ENCODE measurements around the gene PRX. TPM values are rescaled to one million over a fixed set of nuclear protein-coding genes. Genes with fewer than 3 reads are reported as not detected.

Gene PRX
- total RNA-seq, 1 experiment from 2014 or later, result 2.2 TPM

DNA sequence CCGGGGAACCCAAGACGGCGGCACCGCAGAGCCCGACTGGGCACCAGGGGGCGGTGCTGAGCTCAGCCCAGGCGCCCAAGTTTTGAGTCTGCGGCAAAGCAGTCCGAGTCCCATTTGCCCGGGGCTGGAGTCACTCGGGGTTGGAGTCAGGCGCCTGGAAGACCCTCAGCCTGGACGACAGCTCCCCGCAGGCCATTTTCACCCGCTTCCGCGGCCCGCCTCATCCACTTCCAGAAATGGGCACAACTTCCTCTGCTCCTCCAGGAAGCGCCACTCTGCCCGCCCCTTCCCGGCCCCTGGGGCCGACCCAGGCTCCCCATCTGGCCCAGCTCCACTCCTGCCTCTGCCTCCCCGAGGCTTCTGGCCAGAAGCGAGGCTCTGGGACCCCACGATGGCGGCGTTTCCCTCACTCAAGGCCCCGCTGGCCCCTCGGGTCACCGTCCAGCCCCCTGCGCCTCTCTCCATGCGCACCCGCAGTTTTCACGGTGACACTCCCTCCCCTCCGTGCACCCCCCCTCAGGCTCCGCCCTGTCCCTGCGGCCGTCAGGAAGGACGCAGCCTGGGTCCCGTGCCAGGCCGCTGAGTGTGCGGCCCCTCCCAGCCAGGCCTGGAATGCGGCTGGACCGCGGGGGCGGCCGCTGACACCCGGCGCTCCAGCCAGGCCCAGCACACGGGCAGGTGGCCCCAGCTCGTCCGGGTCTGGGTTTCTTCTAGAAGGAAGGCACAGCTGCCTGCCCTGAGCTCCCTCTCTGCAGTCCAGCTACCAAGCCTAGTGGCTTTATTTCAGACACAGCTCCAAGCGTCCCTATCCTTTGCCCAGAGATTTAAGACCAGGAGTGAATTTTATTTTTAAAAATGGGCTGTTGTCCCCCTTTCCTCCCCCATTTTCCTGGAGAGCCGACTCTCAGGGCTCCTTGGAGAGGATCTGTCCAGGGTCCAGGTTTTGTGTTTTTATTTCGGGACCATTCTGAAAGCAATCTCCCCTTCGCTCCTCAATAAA is 7.9 kb upstream of the PRX start:
- intact Hi-C loops (cut with micrococcal nuclease), result loop anchor here (2.0 to 5.0 kb wide), 2 partner anchors 22 to 74 kb away; partner anchors contain the start of genes C19orf47 and PLD3
- peak; percentile 93 for DNase-seq

GRCh38 chr19:40420451-40420765 is 7.2 kb upstream of the PRX start:
- no peaks in the 10 kb centered on the region for H3K9me3 ChIP-seq (ENCODE audit: low read length)
- no peaks in the 10 kb centered on the region for H4K20me1 ChIP-seq (ENCODE audit: low read length)
- ATAC-seq (no peak), DNase-seq (no peak)
- peak overlapping the region; percentile 75 for H3K9ac ChIP-seq (ENCODE audit: low read length)
- CTCF ChIA-PET, result interaction anchor here (0.6 to 1.5 kb wide), 10 partner anchors 17 to 501 kb away, joined by 3 to 11 read pairs (median 4); partner anchors contain the start of genes C19orf47, PLD3 and SERTAD3
- H3K27ac ChIP-seq (ENCODE audit: low read length), result peak overlapping the region; percentile 70
- POLR2A ChIA-PET (ENCODE audit: unreplicated experiment), result interaction anchor here (0.5 to 0.8 kb wide), 2 partner anchors 12 to 43 kb away, joined by 4 to 10 read pairs; no protein-coding TSS in a partner anchor
- H3K27me3 ChIP-seq (ENCODE audit: low read length), result no peaks in the 10 kb centered on the region
- peak overlapping the region; percentile 90 for H3K4me2 ChIP-seq (ENCODE audit: low read length)
- no TSS peak for BruUV-seq (replicated peaks)
- no peaks in the 10 kb centered on the region for H3K9me2 ChIP-seq (replicated peaks; ENCODE audit: low read length)
- peak overlapping the region; percentile 76 for H3K4me3 ChIP-seq (ENCODE audit: low read length)
- peaks cover 8% of the 10 kb centered on the region; the same call in 1 of the 2 replicates for H3K36me3 ChIP-seq (ENCODE audit: low read depth, low read length)
- no peak for TF ChIP-seq EZH2phosphoT487 (IDR thresholded peaks at IDR 0.05; ENCODE audit: borderline replicate concordance, low read length)
- no peak for TF ChIP-seq CTCF (conservative IDR thresholded peaks at IDR 0.05; ENCODE audit: low read depth, low read length)
- no peak for TF ChIP-seq EZH2 (IDR thresholded peaks at IDR 0.05; ENCODE audit: low read length, unreplicated experiment)
- intact Hi-C loops (cut with micrococcal nuclease), result loop anchor here (2.0 to 5.0 kb wide), 2 partner anchors 22 to 73 kb away; partner anchors contain the start of genes C19orf47 and PLD3
- H3F3A ChIP-seq (ENCODE audit: low read length, unreplicated experiment), result no peaks in the 10 kb centered on the region
- peaks cover 33% of the 10 kb centered on the region for H3K79me2 ChIP-seq (ENCODE audit: low read length)
- peak overlapping the region; percentile 79 for H2AFZ ChIP-seq (ENCODE audit: low read length)
- peaks cover 10% of the 10 kb centered on the region for H3K4me1 ChIP-seq (ENCODE audit: insufficient read depth, low read length)

More for the DNA sequence above, 7.9 kb upstream of the PRX start:
- Histone ChIP-seq H3K4me1 (ENCODE audit: insufficient read depth, low read length) (peaks cover 10% of the 10 kb centered on the region), H3K27ac (ENCODE audit: low read length) (peak overlapping the region; percentile 70), H2AFZ (ENCODE audit: low read length) (peak overlapping the region; percentile 79), H3K36me3 (ENCODE audit: low read depth, low read length) (peaks cover 8% of the 10 kb centered on the region; the same call in 1 of the 2 replicates), H3K27me3 (ENCODE audit: low read length) (no peaks in the 10 kb centered on the region), H3K79me2 (ENCODE audit: low read length) (peaks cover 33% of the 10 kb centered on the region), H3K9me3 (ENCODE audit: low read length) (no peaks in the 10 kb centered on the region), H3K4me3 (ENCODE audit: low read length) (peak overlapping the region; percentile 76), H3F3A (ENCODE audit: low read length, unreplicated experiment) (no peaks in the 10 kb centered on the region), H4K20me1 (ENCODE audit: low read length) (no peaks in the 10 kb centered on the region), H3K4me2 (ENCODE audit: low read length) (peak overlapping the region; percentile 90), H3K9me2 (replicated peaks; ENCODE audit: low read length) (no peaks in the 10 kb centered on the region), H3K9ac (ENCODE audit: low read length) (peak overlapping the region; percentile 75)
- POLR2A ChIA-PET (ENCODE audit: unreplicated experiment), result interaction anchor here (0.8 to 1.0 kb wide), 2 partner anchors 12 to 45 kb away, joined by 4 to 9 read pairs; partner anchors contain the start of gene BLVRB
- TF ChIP-seq EZH2phosphoT487 (IDR thresholded peaks at IDR 0.05; ENCODE audit: borderline replicate concordance, low read length) (no peak), EZH2 (IDR thresholded peaks at IDR 0.05; ENCODE audit: low read length, unreplicated experiment) (no peak), CTCF (conservative IDR thresholded peaks at IDR 0.05; ENCODE audit: low read depth, low read length) (peak; percentile 81)
- CTCF ChIA-PET, result interaction anchor here (0.6 to 1.5 kb wide), 9 partner anchors 18 to 500 kb away, joined by 3 to 8 read pairs (median 4); partner anchors contain the start of genes C19orf47, PLD3 and SERTAD3
- peak; percentile 70 for ATAC-seq
- BruUV-seq (replicated peaks), result TSS peak; percentile 82
